Measurements from ENCODE around the gene PLOD3. TPM values are rescaled to one million over a fixed set of nuclear protein-coding genes. Genes with fewer than 3 reads are reported as not detected.

PLOD3 gene
- total and polyA plus RNA-seq, 2 donors (not counting 3 experiments of a cell fraction or from before 2014, with no cell fraction given): 143 to 170 TPM

DNA sequence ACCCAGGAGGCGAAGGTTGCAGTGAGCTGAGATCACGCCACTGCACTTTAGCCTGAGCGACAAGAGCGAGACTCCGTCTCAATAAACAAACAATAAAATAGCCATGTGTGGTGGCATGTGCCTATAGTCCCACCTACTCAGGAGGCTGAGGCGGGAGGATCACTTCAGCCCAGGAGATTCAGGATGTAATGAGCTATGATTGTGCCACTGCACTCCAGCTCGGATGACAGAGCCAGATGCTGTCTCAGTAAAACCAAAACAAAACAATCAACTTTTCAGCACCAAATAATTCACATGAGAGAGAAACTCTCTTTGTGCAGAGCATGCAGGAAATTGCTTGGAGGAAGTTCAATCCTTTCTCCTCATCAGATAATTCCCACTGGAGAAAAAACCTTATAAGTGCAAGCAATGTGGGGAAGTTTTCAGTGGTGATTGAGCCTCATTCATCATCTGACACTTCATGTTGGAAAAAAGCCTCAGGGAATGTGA, 40.9 kb upstream of the PLOD3 start:
- TF ChIP-seq JUN (IDR thresholded peaks at IDR 0.05; ENCODE audit: borderline replicate concordance, insufficient read depth, insufficient read length, low read depth): no peak
- TF ChIP-seq POLR2AphosphoS5 (IDR thresholded peaks at IDR 0.05; ENCODE audit: insufficient read depth, low read depth, low read length): no peak
- TF ChIP-seq, protein P1, sequence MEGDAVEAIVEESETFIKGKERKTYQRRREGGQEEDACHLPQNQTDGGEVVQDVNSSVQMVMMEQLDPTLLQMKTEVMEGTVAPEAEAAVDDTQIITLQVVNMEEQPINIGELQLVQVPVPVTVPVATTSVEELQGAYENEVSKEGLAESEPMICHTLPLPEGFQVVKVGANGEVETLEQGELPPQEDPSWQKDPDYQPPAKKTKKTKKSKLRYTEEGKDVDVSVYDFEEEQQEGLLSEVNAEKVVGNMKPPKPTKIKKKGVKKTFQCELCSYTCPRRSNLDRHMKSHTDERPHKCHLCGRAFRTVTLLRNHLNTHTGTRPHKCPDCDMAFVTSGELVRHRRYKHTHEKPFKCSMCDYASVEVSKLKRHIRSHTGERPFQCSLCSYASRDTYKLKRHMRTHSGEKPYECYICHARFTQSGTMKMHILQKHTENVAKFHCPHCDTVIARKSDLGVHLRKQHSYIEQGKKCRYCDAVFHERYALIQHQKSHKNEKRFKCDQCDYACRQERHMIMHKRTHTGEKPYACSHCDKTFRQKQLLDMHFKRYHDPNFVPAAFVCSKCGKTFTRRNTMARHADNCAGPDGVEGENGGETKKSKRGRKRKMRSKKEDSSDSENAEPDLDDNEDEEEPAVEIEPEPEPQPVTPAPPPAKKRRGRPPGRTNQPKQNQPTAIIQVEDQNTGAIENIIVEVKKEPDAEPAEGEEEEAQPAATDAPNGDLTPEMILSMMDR (IDR thresholded peaks at IDR 0.05; ENCODE audit: extremely low read depth in 1 of 2, insufficient read depth in 1 of 2, low read depth in 1 of 2, low read length in 2 of 2): no peak
- TF ChIP-seq MYC (IDR thresholded peaks at IDR 0.05; ENCODE audit: low read depth, low read length): no peak
- no peak for TF ChIP-seq POLR2A (IDR thresholded peaks at IDR 0.05; ENCODE audit: low read depth, low read length)
- no peak for TF ChIP-seq EZH2 (IDR thresholded peaks at IDR 0.05; ENCODE audit: borderline replicate concordance, low read depth, low read length, severe bottlenecking)
- TF ChIP-seq, protein P2, sequence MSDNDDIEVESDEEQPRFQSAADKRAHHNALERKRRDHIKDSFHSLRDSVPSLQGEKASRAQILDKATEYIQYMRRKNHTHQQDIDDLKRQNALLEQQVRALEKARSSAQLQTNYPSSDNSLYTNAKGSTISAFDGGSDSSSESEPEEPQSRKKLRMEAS (IDR thresholded peaks at IDR 0.05; ENCODE audit: insufficient read depth, insufficient read length): no peak
- TF ChIP-seq GATA2 (IDR thresholded peaks at IDR 0.05; ENCODE audit: insufficient read depth, insufficient read length, low read depth, low read length): no peak
- TF ChIP-seq FOS (IDR thresholded peaks at IDR 0.05; ENCODE audit: borderline replicate concordance, insufficient read depth, low read length): no peak
- H3K36me3 ChIP-seq (ENCODE audit: control insufficient read depth in 2 of 2, extremely low read depth in 1 of 2, insufficient read depth in 2 of 2, low read length in 2 of 2): no peaks in the 10 kb centered on the region
- DNase-seq (ENCODE audit: low read depth, low spot score): no peak
- dilution Hi-C loops (cut with MboI; ENCODE audit: extremely low pct_ligation_motif_present, low sequenced_read_pairs) (no loop called here), intact Hi-C loops (cut with micrococcal nuclease) (no loop called here)
- ChIA-PET CTCF (interaction anchor here (2.0 kb wide), 1 partner anchor 25 kb away, joined by 5 read pairs; no protein-coding TSS in a partner anchor), POLR2A (no interaction called here)
- no peak for FAIRE-seq
- no peaks in the 10 kb centered on the region for H4K20me1 ChIP-seq (replicated peaks; ENCODE audit: control insufficient read depth, extremely low read depth, insufficient read depth, low read length)
- H3K27ac ChIP-seq (ENCODE audit: insufficient read depth, low read depth, low read length): no peak overlapping the region
- no peaks in the 10 kb centered on the region for H3K79me2 ChIP-seq (ENCODE audit: control insufficient read depth, insufficient read depth, low read length)
- BruUV-seq (replicated peaks): no TSS peak
- H3K4me2 ChIP-seq (ENCODE audit: insufficient read depth, low read length): no peak overlapping the region
- H3K9me1 ChIP-seq (replicated peaks; ENCODE audit: control insufficient read depth, extremely low read depth, insufficient read depth, low read length): no peaks in the 10 kb centered on the region
- H3K4me1 ChIP-seq (ENCODE audit: control insufficient read depth, extremely low read depth, insufficient read depth, low read length): no peaks in the 10 kb centered on the region
- H3K9me3 ChIP-seq (replicated peaks; ENCODE audit: control insufficient read depth, insufficient read depth, low read length): no peaks in the 10 kb centered on the region
- no peak overlapping the region for H3K4me3 ChIP-seq (replicated peaks in 1 of 3; ENCODE audit: insufficient read depth in 1 of 3, low read depth in 1 of 3, low read length in 3 of 3)
- no peak overlapping the region for H3K9ac ChIP-seq (replicated peaks; ENCODE audit: extremely low read depth, insufficient read depth, low read length)
- peaks cover 0 to 5% of the 10 kb centered on the region in 2 experiments for H3K27me3 ChIP-seq (ENCODE audit: control insufficient read depth in 2 of 2, insufficient read depth in 2 of 2, low read length in 2 of 2)
- no peak overlapping the region for H2AFZ ChIP-seq (ENCODE audit: low read depth, low read length)
